MM.1S (cell line): ENCODE results near the gene SON.
"Not testable (repeated sequence)": the region's sequence is repeated elsewhere in the genome, so short reads cannot be mapped to it uniquely, and the experiment has no call there.

Source experiments
- CTCF ChIP-seq: fragments of 300-600 bp; sonication (generic); IDR thresholded peaks from 2 replicates; pipeline ENCODE4 v1.5.1; 2016; ENCODE audit warnings: antibody characterized with exemption, low read length, mixed read lengths
- EZH2 ChIP-seq: fragments of 300-600 bp; sonication (generic); optimal IDR thresholded peaks from 2 replicates; pipeline ENCODE3; 2017; ENCODE audit warnings: low read depth, mild to moderate bottlenecking, antibody characterized with exemption, low read length, mixed read lengths

GRCh38 chr21:33576741-33577141 lies 33.9 kb downstream of the SON start:
- TF ChIP-seq CTCF, EZH2: not testable (repeated sequence)
